H7 (cell line): ENCODE results near the gene SYVN1. TPM values are rescaled to one million over a fixed set of nuclear protein-coding genes. Genes with fewer than 3 reads are reported as not detected.
A peak's percentile ranks its signal among the peaks of the same experiment; 100 is the strongest.
"Not testable (repeated sequence)": the region's sequence is repeated elsewhere in the genome, so short reads cannot be mapped to it uniquely, and the experiment has no call there.

ENCODE experiments used
- DNase-seq: peaks from one replicate; pipeline ENCODE4 v3.0.0; 2012
- H3K27me3 ChIP-seq: 2 replicates; pipeline ENCODE4 v1.6.0; 2011; ENCODE audit warnings: mild to moderate bottlenecking, low read length; ENCODE audit not compliant: control insufficient read depth, insufficient read depth
- H3K36me3 ChIP-seq: replicated peaks from 2 replicates; pipeline ENCODE4 v1.5.1; 2011; ENCODE audit warnings: low read length; ENCODE audit not compliant: control insufficient read depth, insufficient read depth
- H3K4me3 ChIP-seq: 2 replicates; pipeline ENCODE4 v1.5.1; 2011; ENCODE audit warnings: low read depth, mild to moderate bottlenecking, control low read depth, low read length, moderate library complexity; ENCODE audit not compliant: insufficient read depth
- total RNA-seq: library from RNA; depleted of rRNA; stranded (reverse); fragments of >200 nt; shearing (Covaris generic); gene quantifications from 2 replicates; pipeline ENCODE4 v1.2.3, GENCODE V29; 2014

SYVN1 gene
- total RNA-seq, 1 experiment from 2014 or later = 11.5 TPM

DNA sequence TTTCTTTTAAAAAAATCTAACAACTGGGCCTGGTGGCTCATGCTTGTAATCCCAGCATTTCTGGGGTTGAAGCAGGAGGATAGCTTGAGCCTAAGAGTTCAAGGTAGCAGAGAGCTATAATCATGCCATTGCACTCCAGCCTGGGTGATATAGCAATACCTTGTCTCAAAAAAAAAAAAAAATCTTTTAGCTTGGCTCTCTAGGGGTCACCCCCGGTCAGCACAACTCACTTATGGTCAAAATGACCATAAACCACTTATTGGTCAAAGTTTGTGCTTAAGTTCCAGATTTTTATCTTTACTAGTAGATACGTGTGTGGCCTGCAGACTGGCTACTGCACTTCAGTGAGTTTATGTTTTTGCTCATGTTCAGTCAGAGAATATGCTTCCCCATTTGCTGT, 29.4 kb upstream of the SYVN1 start:
- no peaks in the 10 kb centered on the region for H3K36me3 ChIP-seq
- H3K27me3 ChIP-seq = no peaks in the 10 kb centered on the region
- H3K4me3 ChIP-seq = no peak overlapping the region
- no peak for DNase-seq

- Histone ChIP-seq H3K36me3 (no peaks in the 10 kb centered on the region), H3K4me3 (no peak overlapping the region), H3K27me3 (no peaks in the 10 kb centered on the region)
- DNase-seq = no peak
These were observed 26.3 kb upstream of the SYVN1 start for GRCh38 chr11:65160643-65161042.

- Histone ChIP-seq H3K4me3 (no peak overlapping the region), H3K27me3 (no peaks in the 10 kb centered on the region), H3K36me3 (no peaks in the 10 kb centered on the region)
- no peak for DNase-seq
These were observed 24.7 kb upstream of the SYVN1 start for GRCh38 chr11:65159012-65159411.

GRCh38 chr11:65157336-65157735, 23.0 kb upstream of the SYVN1 start:
- no peak overlapping the region for H3K4me3 ChIP-seq
- no peaks in the 10 kb centered on the region for H3K36me3 ChIP-seq
- no peaks in the 10 kb centered on the region for H3K27me3 ChIP-seq
- no peak for DNase-seq

GRCh38 chr11:65156926-65157325, 22.6 kb upstream of the SYVN1 start:
- DNase-seq = no peak
- Histone ChIP-seq H3K27me3 (no peaks in the 10 kb centered on the region), H3K36me3 (no peaks in the 10 kb centered on the region), H3K4me3 (no peak overlapping the region)

- Histone ChIP-seq H3K27me3 (no peaks in the 10 kb centered on the region), H3K36me3 (no peaks in the 10 kb centered on the region), H3K4me3 (no peak overlapping the region)
- no peak for DNase-seq
These were observed 21.9 kb upstream of the SYVN1 start for GRCh38 chr11:65156256-65156655.

DNA sequence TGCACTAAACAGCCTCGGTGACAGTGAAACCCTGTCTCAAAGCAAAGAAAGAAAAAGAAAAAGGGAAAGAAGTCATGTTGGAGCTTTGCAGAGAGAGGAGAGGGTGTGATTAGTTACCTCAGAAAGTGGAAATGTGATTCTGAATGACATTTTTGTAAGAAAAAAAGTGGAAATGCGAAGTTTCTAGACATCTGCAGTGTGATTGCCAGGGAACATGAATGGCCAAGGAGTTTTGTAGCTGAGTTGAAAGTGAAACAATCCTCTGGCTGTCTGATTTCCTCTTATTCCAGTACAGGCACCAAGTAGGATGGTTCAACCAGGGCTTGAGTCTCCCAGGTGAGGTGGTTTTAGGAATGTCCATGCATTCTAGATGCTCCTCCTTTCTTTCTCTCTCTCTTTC, 17.8 kb upstream of the SYVN1 start:
- Histone ChIP-seq H3K36me3 (no peaks in the 10 kb centered on the region), H3K4me3 (no peak overlapping the region), H3K27me3 (no peaks in the 10 kb centered on the region)
- no peak for DNase-seq

- H3K4me3 ChIP-seq = no peak overlapping the region
These were observed 17.1 kb upstream of the SYVN1 start for GRCh38 chr11:65151331-65151899.

DNA sequence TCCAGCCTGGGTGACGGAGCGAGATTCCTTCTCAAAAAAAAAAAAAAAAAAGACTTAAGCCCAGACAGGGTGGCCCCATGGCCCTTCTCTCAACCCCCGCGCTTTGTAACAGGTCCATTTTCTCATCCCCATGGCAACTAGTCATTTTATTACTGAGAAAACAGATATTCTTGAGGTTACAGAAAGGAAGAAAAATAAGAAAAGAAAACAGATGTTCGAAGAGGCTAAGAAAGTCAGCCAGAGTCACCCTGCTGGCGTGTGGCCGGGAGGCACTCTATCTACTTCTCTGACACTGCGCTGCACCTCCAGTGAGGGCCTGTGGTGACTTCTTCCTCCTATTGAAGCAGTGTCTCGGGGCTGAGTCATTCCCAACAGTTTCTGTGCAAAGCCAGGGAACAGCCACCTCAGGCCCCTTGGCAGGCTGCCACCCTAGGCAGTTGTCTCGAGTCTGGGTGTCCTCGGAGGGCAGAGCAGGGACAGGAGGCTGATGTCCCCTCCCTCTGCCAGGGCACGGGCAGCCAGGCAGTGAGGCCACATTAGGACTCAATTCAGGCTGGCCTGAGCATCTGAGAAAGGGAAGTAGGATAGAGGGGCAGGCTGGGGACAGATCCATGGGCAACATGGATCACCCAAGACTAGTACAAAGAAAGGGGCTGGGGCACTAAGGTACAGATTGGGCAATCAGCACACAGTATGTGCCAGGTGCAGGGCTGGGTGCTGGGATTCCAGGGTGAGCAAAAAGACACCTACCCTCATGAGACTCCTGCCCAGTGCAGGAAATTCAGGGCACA, 16.4 kb upstream of the SYVN1 start:
- peak; percentile 36 for DNase-seq
- H3K4me3 ChIP-seq = no peak overlapping the region
- no peaks in the 10 kb centered on the region for H3K27me3 ChIP-seq
- H3K36me3 ChIP-seq = no peaks in the 10 kb centered on the region

More at GRCh38 chr11:65151331-65151899, 17.1 kb upstream of the SYVN1 start:
- no peak for DNase-seq
- Histone ChIP-seq H3K36me3 (no peaks in the 10 kb centered on the region), H3K27me3 (no peaks in the 10 kb centered on the region)

DNA sequence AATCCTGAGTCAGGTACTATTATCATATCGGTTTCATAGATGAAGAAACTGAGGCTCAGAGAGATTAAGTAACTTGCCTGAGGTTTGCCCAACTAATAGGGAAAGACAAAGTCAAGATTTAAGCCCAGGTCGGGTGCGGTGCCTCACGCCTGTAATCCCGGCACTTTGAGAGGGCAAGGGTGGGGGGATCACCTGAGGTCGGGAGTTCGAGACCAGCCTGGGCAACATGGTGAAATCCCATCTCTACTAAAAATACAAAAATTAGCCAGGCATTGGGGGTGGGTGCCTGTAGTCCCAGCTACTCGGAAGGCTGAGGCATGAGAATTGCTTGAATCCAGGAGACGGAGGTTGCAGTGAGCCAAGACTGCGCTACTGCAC, 15.8 kb upstream of the SYVN1 start:
- H3K4me3 ChIP-seq, H3K27me3 ChIP-seq, H3K36me3 ChIP-seq, DNase-seq: not testable (repeated sequence)

DNA sequence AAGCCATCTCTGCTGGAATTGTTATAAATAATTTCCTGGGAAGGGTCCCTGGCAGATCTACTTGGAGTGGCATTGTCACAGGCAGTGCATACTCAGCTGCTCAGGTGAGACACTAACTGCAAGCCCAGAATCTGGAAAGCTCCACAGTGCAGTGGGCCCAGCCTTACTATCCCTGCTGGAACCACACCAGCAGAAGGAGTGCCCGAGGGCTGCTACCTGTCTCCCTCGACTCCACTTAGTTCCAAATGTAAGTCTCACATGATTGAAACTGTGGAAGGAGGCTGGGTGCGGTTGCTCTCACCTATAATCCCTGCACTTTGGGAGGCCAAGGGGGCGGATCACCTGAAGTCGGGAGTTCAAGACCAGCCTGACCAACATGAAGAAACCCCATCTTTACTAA, 14.3 kb upstream of the SYVN1 start:
- Histone ChIP-seq H3K4me3 (no peak overlapping the region), H3K27me3 (no peaks in the 10 kb centered on the region), H3K36me3 (no peaks in the 10 kb centered on the region)
- no peak for DNase-seq

DNA sequence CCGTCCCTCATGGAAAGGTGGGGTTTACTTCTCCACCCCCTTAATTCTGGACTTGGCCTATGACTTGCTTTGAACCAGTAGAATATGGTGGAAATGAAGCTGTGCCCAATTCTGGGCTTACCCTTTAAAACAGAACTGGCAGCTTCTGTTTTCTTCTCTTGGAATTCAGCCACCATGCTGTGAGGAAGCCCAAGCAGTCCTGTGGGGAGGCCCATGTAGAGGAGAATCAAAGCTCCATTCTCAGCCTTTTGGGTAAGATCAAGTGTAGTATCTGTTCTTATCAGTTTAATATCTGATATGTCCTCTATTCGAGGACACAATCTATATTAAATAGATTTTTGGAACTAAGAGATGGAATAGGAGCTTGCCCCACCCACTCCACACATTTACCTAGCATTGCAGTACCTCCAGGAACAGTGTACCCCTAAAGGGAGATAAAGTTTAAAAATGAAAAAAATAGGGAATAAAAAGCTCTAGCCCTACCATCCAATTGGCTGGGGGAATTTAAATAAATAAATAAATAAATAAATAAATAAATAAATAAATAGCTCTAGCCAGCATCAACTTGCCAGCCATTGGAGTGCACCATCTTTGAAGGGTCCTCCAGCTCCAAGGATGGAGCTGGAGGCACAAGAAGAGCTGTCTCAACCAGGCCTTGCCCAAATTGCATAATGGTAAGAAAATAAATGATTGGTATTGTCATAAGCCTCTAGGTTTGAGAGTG, 13.2 kb upstream of the SYVN1 start:
- H3K4me3 ChIP-seq = no peak overlapping the region
- H3K36me3 ChIP-seq = no peaks in the 10 kb centered on the region
- no peaks in the 10 kb centered on the region for H3K27me3 ChIP-seq
- no peak for DNase-seq

- Histone ChIP-seq H3K27me3 (peaks cover 2% of the 10 kb centered on the region), H3K4me3 (no peak overlapping the region), H3K36me3 (no peaks in the 10 kb centered on the region)
- DNase-seq = no peak
These were observed 7.7 kb upstream of the SYVN1 start for GRCh38 chr11:65141896-65142494.

DNA sequence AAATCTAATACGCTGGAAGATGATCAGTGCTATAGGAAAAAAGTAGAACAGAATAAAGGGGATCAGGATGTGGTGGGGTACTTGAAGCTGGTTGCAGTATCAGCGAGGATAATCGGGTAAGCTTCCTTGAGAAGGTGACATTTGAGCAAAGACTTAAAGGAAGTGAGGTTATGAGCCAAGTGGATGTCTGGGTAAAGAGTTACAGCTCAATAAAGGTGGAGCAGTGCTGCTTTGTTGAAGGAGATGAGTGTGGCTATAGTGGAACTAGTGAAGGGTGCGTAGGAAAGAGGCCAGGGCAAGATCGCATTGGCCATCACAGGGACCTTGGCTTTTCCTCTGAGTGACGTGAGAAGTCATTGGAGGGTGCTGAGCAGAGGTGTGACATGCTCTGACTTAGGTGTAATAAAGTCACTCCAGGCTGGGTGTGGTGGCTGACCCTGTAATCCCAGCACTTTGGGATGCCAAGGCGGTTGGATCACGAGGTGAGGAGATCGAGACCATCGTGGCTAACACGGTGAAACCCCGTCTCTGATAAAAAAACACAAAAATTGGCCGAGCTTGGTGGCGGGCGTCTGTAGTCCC, 2.3 kb upstream of the SYVN1 start:
- no peak for DNase-seq
- Histone ChIP-seq H3K4me3 (no peak overlapping the region), H3K27me3 (peaks cover 2% of the 10 kb centered on the region), H3K36me3 (peaks cover 11% of the 10 kb centered on the region)
